ENCODE data around the gene GPER1.
"Not testable (repeated sequence)": the region's sequence is repeated elsewhere in the genome, so short reads cannot be mapped to it uniquely, and the experiment has no call there.

The GPER1 gene

DNA sequence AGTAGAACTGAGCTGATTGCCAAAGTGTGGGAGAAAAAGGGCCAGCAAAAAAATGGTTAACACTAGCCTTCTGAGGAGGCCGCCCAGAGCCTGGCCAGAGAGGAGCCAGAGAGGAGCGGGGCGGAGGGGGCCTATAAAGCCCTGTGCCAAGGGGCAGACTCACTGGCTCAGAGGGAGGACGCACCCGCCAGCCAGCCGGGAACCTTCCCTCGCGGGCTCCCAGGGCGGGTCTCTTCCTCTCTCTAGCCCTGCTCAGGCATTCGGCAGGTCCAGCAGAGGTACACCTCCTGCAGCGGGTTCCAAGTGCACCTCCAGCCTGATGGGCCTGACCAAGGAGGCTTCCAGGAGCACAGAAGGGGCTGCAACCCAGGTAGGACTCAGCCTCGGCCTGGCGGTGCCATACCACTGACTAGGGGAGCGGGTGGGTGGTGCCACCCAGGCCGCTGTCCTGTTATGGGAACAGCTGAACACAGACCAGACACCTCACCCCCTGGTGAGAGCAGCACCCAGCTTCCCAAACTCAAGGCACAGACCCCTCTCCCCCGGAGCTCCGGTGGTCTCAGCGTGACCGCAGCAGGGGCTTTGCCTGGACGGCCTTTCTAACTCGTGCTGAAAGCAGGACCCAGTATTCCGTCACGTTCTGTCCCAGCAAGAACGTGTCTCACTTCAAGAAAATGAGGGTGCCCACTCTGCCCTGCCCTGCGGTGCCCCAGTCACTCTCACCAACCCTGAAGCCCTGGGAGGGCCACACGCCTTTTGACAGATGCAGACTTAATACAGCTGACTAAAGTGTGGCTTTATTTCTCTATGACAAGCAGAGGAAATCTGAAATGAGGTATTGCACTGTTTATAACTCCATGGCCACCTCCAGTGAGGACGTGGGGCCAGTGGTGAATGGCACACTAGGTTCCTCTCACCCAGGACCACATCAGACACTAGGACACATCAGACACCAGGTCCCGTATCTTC is at the start of gene GPER1:
Gene GPER1 (plus strand): TSS at position 162 of the 969 bp plus-strand sequence. CDS start 3,616 bp downstream, outside the sequence.
- DNase-seq: no peak

DNA sequence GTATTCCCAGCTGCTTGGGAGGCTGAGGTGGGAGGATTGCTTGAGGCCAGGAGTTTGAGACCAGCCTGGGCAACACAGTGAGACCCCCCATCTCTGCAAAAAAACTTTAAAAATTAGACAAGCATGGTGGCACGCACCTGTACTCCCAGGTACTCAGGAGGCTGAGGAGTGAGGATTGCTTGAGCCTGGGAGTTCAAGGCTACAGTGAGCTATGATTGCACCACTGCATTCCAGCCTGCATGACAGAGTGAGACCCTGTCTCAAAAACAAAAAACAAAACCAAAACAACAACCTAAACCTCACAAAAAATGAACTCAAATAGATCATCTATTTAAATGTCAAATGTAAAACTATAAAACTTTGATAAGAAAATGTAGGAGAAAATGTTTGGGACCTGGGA is 47.7 kb upstream of the GPER1 start:
- DNase-seq: not testable (repeated sequence)

DNA sequence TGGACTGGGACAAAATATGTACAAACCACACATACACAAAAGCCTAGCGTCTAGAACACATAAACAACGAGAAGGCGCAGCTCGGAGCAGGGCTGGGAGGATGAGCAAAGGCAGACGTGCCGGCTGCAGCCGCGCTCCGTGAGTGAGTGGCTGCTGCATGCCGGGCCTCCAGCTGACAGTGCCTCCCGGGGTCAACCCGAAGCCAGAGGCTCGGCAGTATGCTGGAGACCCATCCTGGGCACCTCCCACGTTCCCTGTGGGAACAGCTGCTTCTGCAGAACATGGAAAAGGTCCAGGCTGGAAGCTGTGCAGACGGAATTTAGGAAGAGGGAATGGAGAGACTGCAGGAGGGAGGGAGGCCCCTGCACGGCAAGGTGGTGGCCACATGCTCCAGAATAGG is 47.1 kb upstream of the GPER1 start:
- no peak for DNase-seq

DNA sequence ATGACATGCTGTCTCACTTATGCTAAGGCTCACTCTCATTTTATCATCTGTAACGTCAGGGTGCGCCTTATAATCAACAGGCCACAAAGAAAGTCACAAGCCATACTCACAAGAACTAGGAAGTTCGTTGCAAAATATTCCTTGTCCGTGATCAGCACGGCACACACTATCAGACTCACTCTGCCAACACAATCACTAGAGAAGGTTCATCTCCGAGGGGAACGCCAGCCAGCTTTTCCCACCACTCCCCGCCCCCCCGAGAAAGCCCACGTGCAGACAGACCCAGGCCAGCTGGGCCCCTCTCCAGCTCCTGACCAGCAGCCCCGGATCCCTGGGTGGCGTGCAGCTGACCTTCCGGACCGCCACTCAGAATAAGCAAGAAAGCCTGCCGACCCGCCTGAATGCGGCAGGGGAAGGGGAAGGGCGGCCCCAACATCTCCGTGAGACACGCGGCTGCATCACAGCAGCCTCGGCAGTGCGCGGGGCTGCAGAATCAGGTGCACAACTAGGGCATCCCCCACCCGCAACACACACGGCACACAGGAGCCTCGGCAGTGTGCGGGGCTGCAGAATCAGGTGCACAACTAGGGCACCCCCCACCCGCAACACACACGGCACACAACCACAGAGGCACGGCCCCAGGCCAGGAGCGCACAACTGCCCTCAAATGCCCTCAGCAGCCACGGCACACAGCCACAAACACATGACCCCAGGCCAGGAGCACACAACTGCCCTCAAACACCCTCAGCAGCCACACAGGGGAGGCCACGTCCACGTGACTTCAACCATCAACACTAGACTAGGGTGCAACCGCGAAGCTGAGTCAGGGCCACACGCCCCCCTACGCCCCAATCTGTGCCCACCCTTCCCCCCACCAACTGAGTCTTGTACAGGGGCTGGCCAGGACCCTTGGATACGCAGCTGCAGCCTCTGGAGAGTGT is 46.1 kb upstream of the GPER1 start:
- DNase-seq: no peak

DNA sequence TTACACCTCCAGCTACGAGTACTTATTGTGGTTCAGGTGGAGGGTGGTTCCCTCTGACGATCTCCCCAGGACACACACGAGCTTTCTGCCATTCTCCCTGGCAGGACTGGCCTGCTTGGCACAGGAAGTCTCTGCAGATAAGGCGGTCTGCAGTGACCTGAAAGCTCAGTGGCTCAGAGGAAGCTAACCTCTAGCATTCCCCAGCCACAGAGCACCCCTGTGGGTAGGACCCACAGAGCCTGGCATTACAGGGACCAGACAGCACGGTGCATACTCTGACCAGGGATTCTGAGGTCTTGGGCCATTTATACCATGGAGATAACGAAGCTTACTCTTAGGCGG is 45.5 kb upstream of the GPER1 start:
- no peak for DNase-seq

DNA sequence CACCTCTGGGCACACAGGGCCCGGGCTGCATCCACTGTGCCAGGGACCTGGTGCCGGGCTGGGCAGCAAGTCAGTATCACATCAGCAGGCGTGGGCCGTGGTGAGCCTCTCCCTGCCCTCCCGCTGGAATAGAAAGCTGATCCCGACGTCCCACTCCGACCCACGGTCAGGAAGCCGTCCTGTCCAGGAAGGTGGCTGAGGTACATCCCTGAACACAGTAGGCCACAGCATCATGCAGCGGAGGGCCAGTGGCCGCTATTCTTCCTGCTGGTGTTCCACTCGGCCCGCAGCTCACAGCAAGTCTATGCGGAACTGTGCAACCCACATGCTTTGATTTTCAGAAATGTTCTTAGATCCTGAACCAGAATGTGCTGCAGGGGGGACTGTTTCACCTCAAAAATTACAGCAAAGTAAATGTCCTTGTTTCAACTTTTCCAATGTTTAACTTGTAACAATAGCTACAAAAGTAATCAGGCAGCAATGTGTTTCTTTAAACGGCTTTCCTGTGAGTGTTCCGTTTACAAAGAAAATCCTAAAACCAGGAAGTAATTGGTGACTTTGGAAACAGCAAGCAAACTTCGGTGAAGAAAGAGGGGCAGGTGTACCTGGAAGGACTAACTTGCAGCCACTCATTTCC is 44.2 kb upstream of the GPER1 start:
- DNase-seq: no peak

DNA sequence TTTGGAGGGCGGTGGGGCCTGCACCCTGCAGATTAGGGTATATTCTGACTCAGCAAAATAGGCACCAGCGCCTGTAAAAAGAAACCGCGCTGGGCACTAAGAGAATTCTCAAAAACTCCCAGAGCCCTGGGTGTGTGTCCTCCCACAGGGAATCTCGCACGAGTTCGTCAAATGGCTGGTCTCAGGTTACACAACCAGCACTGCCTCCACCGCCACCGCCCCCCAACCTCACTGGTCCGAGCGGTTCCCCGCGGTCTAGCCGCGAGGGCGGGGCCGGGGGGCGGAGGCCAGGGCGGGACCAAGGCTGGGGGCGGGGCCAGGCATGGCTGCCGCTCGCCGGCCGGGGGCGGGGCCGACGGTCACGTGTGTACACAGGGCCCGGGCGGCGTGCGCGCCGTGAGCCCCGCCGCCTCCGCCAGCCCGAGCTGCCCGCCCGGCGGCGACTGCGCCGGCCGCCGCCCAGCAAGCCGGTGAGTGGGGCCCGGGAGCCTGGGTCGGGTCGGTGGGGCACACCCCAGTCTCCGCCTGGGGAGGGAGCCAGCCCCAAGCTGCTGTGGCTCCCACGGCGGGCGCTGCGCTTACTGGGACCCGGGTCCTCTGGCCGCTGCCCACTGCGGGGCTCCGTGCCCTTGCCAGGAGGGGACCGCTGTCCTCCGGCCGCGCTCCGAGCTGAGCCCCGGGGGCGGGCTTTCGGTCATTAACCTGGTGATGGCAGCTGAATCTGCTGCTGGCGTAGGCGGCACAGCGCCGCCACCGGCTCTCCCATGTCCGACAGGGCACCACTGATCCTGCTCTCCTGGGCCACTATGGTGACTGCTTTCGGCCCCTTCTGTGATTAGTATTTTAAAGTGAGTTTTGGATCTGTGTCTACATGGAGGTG is 43.5 kb upstream of the GPER1 start, which contains the start of gene GPR146:
Gene GPR146 (plus strand): TSS at position 358 of the 880 bp plus-strand sequence. CDS start 12,970 bp downstream, outside the sequence.
- DNase-seq: peak; percentile 96

DNA sequence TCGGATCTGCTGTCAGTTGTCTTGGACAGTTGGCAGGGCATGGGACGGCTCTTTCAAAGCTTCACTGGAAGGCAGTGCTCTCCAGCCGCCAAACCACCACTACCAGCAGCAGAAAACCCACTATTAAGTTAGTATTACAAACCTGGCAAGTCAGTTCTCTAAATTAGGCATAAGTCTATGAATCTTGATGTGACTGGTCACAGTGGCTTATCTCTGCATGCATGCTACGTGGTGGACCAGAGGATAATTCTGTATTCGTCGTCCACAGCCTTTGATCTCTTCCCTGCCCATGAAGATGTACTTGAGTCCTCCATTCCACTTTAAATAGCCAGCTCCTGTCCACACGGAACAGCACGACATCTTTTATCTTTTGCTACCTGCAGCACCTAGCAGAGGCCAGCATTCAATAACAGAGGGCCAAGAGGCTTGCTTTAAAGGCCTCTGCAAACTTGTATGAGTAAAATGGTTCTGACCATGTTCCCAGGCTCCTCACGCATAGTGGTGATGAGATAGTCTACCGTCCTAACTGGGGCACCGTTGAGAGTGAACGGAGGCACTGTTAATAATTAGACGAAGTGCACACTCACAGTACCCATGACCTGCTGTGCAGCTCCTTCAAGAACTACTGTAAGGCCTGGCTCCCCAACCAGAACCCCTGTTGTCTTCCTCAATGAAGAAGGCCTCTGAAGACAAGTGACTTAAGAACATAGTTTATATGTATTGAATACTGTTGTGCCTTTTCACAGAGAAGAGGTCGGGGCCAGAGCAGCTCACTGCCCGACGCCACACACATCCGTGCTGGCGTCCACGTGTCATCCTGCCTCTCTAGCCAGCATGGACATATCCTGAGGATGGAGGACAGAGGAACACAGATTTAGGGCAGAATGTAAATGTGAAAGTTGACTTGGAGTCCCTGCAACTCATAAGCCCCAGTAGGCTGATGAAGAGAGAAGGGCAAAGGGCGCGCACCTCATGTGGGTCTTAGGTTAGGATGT is 42.5 kb upstream of the GPER1 start:
- no peak for DNase-seq

DNA sequence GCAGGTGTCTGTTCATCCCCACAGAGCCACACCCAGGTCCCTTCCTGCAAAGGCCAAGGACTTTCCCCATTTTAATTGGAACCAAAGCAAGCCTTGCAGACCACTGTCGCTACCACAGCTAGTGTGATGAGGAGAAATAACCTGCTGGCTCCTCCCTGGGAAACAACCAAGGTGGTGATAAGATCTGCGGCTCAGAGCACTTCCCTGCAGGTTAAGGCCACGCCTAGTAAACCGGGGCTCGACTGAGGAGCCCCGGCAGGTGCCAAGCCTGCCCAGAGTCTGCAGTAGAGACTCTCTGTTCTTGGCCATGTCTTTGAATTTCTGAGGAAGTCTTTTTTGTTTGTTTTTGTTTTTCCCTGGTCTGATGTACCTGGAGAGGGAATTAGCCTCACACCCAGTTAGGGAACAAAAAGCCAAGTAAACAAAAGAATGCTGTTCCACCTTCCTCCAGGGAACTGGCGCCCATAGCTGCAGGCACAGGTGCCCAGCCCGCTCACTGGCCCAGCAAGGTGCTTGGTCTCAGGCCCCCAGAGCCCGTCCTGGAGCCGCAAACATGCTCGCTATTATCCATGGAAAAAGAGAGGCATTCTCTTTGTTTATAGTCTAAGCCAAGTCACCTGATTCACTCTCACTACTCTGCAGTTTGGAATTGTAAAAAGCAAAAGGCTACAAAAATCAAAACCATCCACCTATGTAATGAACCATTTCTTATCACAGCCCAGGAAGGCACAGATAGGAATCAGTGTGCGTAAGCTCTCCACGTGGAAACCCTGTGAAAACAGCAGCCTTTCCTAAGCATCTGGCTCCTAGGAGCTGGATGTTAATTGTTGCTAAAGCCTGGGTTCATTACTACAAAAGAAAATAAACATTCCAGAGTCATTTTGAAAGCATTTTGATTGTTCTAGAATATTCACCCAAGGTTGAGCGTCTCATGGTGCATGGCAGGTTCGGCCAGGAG is 40.9 kb upstream of the GPER1 start:
- no peak for DNase-seq

DNA sequence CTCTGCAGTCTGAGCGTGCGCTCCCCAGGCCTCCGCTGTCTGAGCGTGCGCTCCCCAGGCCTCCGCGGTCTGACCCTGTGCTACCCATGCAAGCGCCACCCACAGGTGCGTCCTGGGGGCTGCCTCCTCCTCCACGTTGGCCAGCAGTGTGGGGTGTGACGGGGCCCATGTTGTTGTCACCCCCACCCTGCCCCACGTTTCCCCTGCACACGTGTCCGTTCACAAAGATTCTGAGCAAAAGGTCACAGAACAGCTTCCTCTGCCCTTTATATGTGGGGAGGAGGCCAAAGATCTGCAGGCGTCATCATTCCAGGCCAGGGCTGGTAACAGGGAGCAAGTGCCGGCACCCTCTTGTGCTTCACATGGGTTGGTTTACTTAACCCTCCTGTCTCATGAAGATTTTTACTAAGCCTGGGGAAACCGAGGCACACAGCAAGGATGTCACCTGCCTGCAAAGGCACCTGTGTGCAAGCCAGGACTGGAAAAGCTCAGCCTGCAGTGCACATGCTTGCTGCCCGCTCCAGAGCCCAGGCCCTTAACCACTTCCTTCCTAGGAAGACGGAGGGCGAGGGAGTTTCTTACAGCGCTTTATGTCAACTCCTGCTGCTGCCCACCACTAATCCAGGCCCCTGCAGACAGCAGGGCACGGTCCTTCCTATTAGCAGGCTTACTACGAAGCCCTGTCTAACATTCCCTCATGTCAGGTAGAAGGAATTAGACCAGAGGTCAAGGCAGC is 38.7 kb upstream of the GPER1 start:
- no peak for DNase-seq

DNA sequence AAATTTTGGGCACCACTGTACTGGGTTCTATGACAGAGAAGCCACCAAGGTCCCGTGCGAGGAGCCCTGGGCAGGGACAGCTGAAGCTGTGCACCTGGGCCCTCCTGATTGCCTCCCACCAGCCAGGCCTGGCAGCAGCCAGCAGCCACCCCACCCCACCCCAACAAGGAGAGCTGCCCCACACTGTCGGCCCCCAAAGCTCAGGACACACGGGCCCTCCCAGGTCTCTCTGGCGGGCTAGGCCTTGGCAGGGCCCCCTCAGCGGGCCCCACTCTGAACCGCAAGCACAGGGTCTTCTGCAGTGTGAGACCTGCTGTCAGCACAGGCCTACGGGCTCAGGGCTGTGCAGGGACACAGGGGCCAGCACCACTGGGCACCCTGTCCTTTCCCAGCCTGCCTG is 38.1 kb upstream of the GPER1 start:
- no peak for DNase-seq

DNA sequence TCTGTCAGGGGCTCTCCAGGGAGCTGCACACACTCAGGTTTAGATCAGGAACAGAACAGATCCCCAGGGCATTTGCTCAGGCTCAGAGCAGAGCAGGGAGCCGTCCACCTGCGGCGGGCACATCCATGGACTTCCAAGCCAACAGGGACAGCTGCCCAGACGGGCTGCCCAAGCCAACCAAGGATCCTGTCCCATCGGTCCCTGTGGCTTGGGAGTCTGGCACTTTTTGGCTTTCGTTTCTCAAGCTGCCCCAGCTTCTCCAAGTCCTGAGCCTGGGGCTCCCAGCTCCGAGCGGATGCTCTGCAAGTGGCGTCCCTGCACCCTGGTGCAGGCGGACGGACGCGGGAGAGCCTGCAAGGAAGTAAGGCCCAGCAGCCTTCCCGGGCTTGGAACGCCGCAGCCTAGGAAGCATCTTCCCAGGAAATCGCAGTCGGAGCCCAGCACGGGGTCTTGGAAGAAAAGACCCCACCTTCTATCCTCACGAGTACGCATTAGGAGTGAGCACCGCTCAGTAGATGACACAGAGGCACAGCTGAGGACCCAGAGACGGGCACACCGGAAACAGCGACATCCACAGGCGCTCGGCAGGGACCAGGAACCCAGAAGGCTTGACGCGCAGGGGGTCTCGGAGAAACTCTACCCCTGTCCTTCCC is 37.5 kb upstream of the GPER1 start:
- no peak for DNase-seq

DNA sequence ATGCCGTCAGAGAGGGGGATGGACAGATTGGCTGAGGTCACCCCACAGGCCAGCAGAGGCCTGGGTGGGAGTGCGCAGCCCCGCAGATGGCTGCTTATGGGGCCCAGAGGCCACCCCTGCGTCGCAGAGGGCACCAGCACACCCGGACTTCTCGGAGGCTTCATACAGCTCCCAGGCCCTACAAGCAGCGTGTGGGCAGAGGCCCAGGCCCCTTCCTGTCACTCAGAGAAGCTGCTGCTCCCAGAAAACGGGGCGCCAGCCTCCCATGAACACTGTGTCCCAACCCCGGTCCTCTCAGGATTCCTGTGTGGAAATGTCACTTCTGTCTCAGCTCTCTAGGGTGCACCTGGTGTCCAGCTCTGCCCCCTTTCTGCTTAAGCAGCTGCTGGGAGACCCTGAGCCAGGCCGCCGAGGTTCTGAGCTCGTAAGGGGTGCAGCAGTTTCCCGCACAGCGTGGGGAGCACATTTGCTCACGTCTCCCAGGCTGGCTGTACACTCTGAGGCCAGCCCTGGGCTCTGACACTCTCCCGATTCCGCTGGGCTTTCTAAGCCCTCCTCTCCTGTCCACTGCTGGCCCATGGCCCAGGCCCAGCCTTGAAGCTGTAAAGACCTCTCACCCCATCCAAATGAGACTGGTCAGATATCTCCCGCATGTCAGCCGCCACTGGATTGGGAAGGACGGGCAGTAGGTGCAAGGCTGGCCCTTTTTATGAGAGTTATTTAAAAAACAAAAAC is 36.8 kb upstream of the GPER1 start:
- no peak for DNase-seq

DNA sequence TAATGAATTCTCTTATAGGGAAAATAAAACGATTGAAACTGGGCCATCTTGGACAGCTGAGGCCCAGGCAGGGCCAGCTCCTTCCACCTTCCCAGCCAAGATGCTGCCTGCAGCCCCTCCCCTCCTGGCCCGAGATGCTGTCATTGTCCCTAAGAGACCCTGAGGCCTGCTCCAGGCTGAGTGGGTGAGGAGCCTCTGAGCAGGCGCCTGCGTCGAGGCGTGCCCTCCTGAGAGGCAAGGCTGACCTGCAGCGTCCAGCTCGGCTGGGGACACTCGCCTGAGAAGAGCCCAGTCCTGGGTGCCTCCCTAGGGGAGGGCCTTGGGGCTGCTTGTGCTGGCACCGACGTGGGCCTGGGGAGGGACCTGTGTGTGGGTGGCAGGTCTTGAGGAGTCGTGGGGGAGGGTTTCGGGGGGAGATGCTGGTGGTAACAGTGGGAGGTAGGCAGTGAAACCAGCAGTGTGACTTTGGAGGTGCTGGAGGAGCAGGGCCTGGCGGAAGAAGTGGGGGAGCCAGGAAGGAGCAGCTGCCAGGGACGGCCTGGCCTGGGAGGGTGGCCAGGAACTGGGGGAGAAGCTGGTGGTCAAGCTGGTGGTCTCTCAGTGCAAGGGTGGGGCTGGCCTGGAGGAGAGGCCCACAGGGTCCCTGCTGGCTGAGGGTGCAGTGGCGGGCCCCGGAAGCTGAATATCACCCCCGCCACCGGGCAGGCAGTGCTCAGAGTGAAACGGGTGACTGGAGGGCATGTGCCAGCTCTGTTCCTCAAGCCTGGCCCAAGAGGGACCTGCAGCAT is 35.7 kb upstream of the GPER1 start:
- no peak for DNase-seq

DNA sequence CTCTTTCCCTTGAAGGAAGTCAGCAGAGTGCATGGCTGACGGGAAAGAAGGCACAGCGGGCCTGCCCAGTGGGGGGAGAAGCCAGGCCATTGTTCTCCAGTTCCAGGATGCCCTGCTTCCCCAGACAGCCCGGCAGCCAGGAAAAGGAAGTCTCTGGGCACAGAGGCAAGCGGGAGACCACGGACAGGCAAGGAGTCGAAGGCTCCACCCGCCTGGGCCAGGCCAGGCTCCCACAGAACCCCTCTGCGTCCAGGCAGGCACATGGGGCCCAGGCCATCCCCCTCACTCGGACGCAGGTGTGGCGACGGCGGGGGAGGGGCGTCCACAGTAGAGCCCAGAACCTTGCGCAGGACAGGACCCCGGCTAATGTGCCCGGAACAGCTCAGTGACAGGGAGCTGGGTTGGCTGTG is 34.9 kb upstream of the GPER1 start:
- no peak for DNase-seq

DNA sequence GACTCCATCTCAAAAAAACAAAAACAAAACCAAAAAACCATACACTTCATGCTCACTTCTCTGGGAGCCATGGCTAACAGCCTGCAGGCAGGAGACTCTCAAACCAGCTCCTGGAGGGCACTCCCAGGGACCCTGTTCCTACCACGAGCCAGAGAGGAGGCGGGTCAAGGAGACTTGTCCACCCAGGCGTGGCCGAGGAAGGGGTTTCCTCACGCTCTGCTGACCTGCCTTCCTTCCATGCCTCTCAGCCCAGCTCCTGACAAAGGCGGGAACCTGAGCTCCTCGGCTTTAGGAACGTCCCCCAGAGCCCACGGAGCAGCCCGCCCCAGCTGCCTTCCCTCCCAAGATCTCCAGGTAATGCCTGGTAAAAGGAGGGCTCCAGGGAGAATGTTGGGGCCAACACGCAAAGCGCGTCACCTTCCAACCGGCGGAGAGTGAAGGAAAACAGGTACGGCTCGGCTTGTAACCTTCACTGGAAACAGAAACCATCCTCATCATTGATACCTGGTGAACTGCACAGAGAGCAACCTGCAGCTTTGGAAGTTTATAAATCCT is 34.0 kb upstream of the GPER1 start:
- no peak for DNase-seq
